ENCODE results near the gene TNFRSF11A.

DNA sequence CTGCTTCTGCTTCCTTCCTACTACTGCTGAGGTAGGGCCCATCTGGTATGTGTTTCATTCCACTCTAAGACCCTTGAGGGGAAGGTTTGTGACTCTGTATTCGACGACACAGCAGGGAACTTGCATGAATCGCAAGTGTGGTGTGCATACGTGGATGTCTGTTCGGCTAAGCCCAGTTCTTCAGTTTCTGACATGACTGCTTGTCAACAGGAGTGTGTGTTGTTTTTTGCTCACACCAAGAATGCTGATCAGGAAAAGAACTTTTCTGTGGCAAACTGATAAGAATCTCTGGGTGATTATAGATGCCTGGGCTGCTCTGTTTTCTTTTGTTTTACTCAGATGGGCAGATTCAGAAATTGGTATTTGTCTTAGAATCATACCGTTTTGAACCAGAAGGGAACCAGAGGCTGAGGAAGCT is 22.0 kb downstream of the TNFRSF11A start:
- TF ChIP-seq, protein P1, sequence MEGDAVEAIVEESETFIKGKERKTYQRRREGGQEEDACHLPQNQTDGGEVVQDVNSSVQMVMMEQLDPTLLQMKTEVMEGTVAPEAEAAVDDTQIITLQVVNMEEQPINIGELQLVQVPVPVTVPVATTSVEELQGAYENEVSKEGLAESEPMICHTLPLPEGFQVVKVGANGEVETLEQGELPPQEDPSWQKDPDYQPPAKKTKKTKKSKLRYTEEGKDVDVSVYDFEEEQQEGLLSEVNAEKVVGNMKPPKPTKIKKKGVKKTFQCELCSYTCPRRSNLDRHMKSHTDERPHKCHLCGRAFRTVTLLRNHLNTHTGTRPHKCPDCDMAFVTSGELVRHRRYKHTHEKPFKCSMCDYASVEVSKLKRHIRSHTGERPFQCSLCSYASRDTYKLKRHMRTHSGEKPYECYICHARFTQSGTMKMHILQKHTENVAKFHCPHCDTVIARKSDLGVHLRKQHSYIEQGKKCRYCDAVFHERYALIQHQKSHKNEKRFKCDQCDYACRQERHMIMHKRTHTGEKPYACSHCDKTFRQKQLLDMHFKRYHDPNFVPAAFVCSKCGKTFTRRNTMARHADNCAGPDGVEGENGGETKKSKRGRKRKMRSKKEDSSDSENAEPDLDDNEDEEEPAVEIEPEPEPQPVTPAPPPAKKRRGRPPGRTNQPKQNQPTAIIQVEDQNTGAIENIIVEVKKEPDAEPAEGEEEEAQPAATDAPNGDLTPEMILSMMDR (IDR thresholded peaks at IDR 0.05 in 8 of 11, conservative IDR thresholded peaks at IDR 0.05 in 3 of 11): no peak
- TF ChIP-seq POLR2AphosphoS5 (IDR thresholded peaks at IDR 0.05): no peak

Data from spleen (tissue), 7 donors.